ENCODE data around the gene NBAS. TPM values are rescaled to one million over a fixed set of nuclear protein-coding genes. Genes with fewer than 3 reads are reported as not detected.

The NBAS gene
- total RNA-seq, 4 donors from 2014 or later, result 27.3 to 43.6 (median 28.4) TPM

DNA sequence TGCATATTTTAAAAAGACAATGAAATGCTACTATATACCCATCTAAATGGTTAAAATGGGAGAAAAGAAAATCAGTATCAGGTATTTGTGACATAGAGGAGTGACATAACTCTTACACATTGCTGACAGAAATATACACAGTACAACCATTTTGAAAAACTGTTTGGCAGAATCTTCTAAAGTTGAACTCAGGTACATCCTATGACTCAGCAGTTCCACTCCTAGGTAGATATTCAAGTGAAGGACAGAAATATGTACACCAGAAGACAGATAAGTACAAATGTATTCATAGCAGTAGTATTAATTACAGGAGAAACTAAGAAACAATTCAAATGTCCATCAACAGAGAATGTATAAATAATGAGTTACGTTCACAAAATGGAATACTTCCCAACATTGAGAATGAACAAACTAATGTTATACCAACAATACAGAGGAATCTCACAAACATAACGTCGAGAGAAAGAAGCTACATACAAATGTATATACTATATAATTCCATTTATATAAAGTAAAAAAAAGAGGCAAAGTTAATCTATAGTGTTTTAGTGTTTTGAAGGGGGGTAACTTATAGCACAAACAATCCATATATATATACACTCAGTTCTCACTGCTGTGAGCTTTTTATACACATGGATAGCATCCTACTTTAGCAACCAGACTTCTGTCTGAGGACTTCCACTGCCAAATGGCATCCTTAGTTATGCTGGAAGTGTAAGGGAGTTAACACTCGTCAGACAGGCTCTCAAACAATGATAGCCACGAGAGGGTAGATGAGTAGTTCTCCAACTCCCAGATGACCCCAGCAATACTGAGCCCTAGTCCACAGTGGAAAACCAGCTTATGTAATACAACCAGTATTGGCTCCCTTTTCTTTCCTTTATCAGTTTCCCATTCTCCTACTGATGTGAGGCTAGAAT lies 172.5 kb downstream of the NBAS start:
- no peaks in the 10 kb centered on the region for H3K9me3 ChIP-seq
- intact Hi-C loops (cut with DNase I; ENCODE audit: low total_unique reads) (no loop called here), in situ Hi-C loops (cut with MboI; ENCODE audit: low sequenced_read_pairs in 4 of 4) (no loop called here)
- H3K27ac ChIP-seq, result no peak overlapping the region
- no peak for ATAC-seq
- H3K4me3 ChIP-seq, result no peak overlapping the region
- no peak for TF ChIP-seq POLR2A (IDR thresholded peaks at IDR 0.05)
- TF ChIP-seq, protein P1, sequence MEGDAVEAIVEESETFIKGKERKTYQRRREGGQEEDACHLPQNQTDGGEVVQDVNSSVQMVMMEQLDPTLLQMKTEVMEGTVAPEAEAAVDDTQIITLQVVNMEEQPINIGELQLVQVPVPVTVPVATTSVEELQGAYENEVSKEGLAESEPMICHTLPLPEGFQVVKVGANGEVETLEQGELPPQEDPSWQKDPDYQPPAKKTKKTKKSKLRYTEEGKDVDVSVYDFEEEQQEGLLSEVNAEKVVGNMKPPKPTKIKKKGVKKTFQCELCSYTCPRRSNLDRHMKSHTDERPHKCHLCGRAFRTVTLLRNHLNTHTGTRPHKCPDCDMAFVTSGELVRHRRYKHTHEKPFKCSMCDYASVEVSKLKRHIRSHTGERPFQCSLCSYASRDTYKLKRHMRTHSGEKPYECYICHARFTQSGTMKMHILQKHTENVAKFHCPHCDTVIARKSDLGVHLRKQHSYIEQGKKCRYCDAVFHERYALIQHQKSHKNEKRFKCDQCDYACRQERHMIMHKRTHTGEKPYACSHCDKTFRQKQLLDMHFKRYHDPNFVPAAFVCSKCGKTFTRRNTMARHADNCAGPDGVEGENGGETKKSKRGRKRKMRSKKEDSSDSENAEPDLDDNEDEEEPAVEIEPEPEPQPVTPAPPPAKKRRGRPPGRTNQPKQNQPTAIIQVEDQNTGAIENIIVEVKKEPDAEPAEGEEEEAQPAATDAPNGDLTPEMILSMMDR (IDR thresholded peaks at IDR 0.05 in 4 of 5, conservative IDR thresholded peaks at IDR 0.05 in 1 of 5), result no peak
- DNase-seq, result no peak
- no peaks in the 10 kb centered on the region for H3K27me3 ChIP-seq
- H3K36me3 ChIP-seq, result peaks cover 3 to 4% of the 10 kb centered on the region in 2 donors
- no peaks in the 10 kb centered on the region for H3K4me1 ChIP-seq

DNA sequence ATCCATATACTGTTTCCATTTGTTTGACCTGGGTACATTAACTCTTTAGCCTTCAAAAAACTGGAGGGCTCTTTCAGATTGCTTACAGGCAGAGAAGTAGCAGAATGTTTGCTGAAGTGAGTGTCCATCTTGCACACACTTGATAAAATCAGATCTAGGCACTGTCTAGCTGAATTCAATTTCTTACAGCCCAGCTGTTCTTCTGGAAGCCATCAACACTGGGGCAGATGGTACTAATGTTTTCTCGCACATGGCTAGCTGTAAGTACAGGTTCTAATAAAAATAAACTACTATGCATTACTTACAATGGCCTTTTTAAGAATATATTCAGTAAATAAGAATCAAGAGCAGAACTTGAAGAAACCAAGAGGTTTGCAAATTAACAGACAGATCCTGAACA lies 175.9 kb downstream of the NBAS start:
- Histone ChIP-seq H3K27me3 (no peaks in the 10 kb centered on the region), H3K4me1 (no peaks in the 10 kb centered on the region), H3K9me3 (no peaks in the 10 kb centered on the region), H3K27ac (no peak overlapping the region), H3K36me3 (peaks cover 0 to 18% of the 10 kb centered on the region in 2 donors), H3K4me3 (no peak overlapping the region)
- intact Hi-C loops (cut with DNase I; ENCODE audit: low total_unique reads), result no loop called here
- ATAC-seq (no peak), DNase-seq (no peak)
- TF ChIP-seq, protein P1 (IDR thresholded peaks at IDR 0.05 in 4 of 5, conservative IDR thresholded peaks at IDR 0.05 in 1 of 5), result no peak
- no peak for TF ChIP-seq POLR2A (IDR thresholded peaks at IDR 0.05)
- in situ Hi-C loops (cut with MboI; ENCODE audit: low sequenced_read_pairs in 4 of 4), result no loop called here

DNA sequence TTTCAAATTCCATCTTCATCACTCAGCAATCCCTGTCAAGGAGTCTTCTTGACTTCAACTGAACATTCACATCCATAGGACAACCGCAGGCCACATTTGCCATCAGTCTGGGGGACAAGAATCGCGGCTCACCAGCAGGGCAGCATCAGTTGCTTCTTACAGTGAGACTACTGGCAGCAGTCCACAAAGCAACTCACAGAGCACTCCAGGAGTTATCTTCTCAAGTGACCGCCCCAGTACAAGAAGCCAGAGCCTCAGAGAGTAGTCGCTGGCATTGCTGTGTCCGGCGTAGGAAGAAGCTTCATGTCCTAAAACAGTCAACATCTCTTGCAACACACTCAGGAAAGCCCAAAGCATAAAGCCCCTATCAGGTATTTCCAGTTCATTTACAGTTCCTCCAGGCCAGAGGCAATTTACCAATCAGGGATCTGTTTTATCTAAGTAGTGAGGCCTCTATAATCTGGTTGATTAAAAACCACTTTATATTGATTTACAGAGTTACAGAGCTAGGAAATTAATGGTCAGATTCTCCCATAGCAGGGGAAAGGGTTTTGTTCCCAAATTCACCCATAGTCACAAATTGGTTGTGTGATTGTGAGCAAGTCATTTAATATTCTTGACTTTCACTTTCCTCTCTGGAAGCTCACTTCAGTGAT lies 177.3 kb downstream of the NBAS start:
- in situ Hi-C loops (cut with MboI; ENCODE audit: low sequenced_read_pairs in 4 of 4), result no loop called here
- TF ChIP-seq, protein P1 (IDR thresholded peaks at IDR 0.05 in 4 of 5, conservative IDR thresholded peaks at IDR 0.05 in 1 of 5), result no peak
- no peak for TF ChIP-seq POLR2A (IDR thresholded peaks at IDR 0.05)
- DNase-seq (peak; percentile 2 to 28), ATAC-seq (peak in 1 of 2 donors; percentile 75)
- Histone ChIP-seq H3K9me3 (no peaks in the 10 kb centered on the region), H3K4me1 (no peaks in the 10 kb centered on the region), H3K36me3 (peaks cover 0 to 18% of the 10 kb centered on the region in 2 donors), H3K4me3 (no peak overlapping the region), H3K27me3 (no peaks in the 10 kb centered on the region), H3K27ac (no peak overlapping the region)
- intact Hi-C loops (cut with DNase I; ENCODE audit: low total_unique reads), result no loop called here

GRCh38 chr2:15378148-15378908 lies 182.8 kb downstream of the NBAS start:
- Histone ChIP-seq H3K9me3 (no peaks in the 10 kb centered on the region), H3K27me3 (no peaks in the 10 kb centered on the region), H3K36me3 (peaks cover 0 to 15% of the 10 kb centered on the region in 2 donors), H3K4me1 (no peaks in the 10 kb centered on the region), H3K4me3 (no peak overlapping the region), H3K27ac (no peak overlapping the region)
- no peak for ATAC-seq
- TF ChIP-seq POLR2A (IDR thresholded peaks at IDR 0.05), result no peak
- TF ChIP-seq, protein P1 (IDR thresholded peaks at IDR 0.05 in 4 of 5, conservative IDR thresholded peaks at IDR 0.05 in 1 of 5), result no peak
- DNase-seq, result no peak
- intact Hi-C loops (cut with DNase I; ENCODE audit: low total_unique reads) (no loop called here), in situ Hi-C loops (cut with MboI; ENCODE audit: low sequenced_read_pairs in 4 of 4) (no loop called here)
